ENCODE measurements around the gene MIP. TPM values are rescaled to one million over a fixed set of nuclear protein-coding genes. Genes with fewer than 3 reads are reported as not detected.
"Not testable (repeated sequence)": the region's sequence is repeated elsewhere in the genome, so short reads cannot be mapped to it uniquely, and the experiment has no call there.

Gene MIP
- total and polyA plus RNA-seq, 2 of the 4 experiments (the other 2 are of a cell fraction), result not detected

- H3K79me1 ChIP-seq (ENCODE audit: low read depth in 1 of 2, low read length in 2 of 2); H3K18ac ChIP-seq (ENCODE audit: low read depth, low read length); H2AFZ ChIP-seq (replicated peaks; ENCODE audit: low read length, poor library complexity); H3K9ac ChIP-seq (ENCODE audit: low read depth, low read length); POLR2A ChIA-PET (ENCODE audit: unreplicated experiment); H3K27ac ChIP-seq (ENCODE audit: insufficient read depth, low read length); H4K91ac ChIP-seq (ENCODE audit: insufficient read depth, low read depth, low read length); H3K4me1 ChIP-seq (ENCODE audit: control insufficient read depth, insufficient read depth, low read length); H3K4ac ChIP-seq (ENCODE audit: low read depth, low read length); dilution Hi-C loops (cut with HindIII; ENCODE audit: low sequenced_read_pairs, unreplicated experiment); BruUV-seq (replicated peaks); H2BK5ac ChIP-seq (ENCODE audit: low read depth, low read length, poor library complexity, severe bottlenecking); H3K9me1 ChIP-seq (ENCODE audit: insufficient read depth, low read length); H3K56ac ChIP-seq (ENCODE audit: extremely low read depth, insufficient read depth, low read length); H2BK20ac ChIP-seq (ENCODE audit: low read depth, low read length); H3K27me3 ChIP-seq (ENCODE audit: control insufficient read depth, insufficient read depth, low read length); H3K36me3 ChIP-seq (ENCODE audit: control insufficient read depth, insufficient read depth, low read length); H2AK9ac ChIP-seq (replicated peaks; ENCODE audit: low read depth, low read length, poor library complexity); ATAC-seq (ENCODE audit: low read depth); H3K23ac ChIP-seq (ENCODE audit: low read depth, low read length); H4K8ac ChIP-seq (ENCODE audit: low read depth in 2 of 2, low read length in 2 of 2); H4K20me1 ChIP-seq (ENCODE audit: insufficient read depth, low read length); H3K9me3 ChIP-seq (ENCODE audit: control insufficient read depth, insufficient read depth, low read length); H3K4me2 ChIP-seq (ENCODE audit: low read depth, low read length); H2BK15ac ChIP-seq (ENCODE audit: low read depth, low read length); CTCF ChIA-PET; H3K14ac ChIP-seq (replicated peaks; ENCODE audit: low read depth, low read length); DNase-seq; H4K5ac ChIP-seq (ENCODE audit: low read depth, low read length); H2BK120ac ChIP-seq (ENCODE audit: low read depth, low read length); H2AK5ac ChIP-seq (ENCODE audit: low read depth, low read length); H3K4me3 ChIP-seq (ENCODE audit: insufficient read depth, low read depth, low read length); intact Hi-C loops (cut with micrococcal nuclease): not testable (repeated sequence)
- no CpG with 5 or more reads among the region's 13 CpGs for WGBS, 2 experiments (ENCODE audit: extremely low coverage in 2 of 2, insufficient read length in 1 of 2)
- in situ Hi-C loops (cut with MboI; ENCODE audit: low sequenced_read_pairs), result loop anchor here (25.0 kb wide), 1 partner anchor 487 kb away; a partner anchor contains a TSS
These were observed 45.4 kb upstream of the MIP start for GRCh38 chr12:56499879-56500278.

GRCh38 chr12:56499452-56499851 is 45.0 kb upstream of the MIP start:
- H3K36me3 ChIP-seq (ENCODE audit: control insufficient read depth, insufficient read depth, low read length); ATAC-seq (ENCODE audit: low read depth); H3K27ac ChIP-seq (ENCODE audit: insufficient read depth, low read length); H3K4me1 ChIP-seq (ENCODE audit: control insufficient read depth, insufficient read depth, low read length); BruUV-seq (replicated peaks); H4K5ac ChIP-seq (ENCODE audit: low read depth, low read length); H3K23ac ChIP-seq (ENCODE audit: low read depth, low read length); CTCF ChIA-PET; H3K9me3 ChIP-seq (ENCODE audit: control insufficient read depth, insufficient read depth, low read length); H3K56ac ChIP-seq (ENCODE audit: extremely low read depth, insufficient read depth, low read length); H4K20me1 ChIP-seq (ENCODE audit: insufficient read depth, low read length); H3K18ac ChIP-seq (ENCODE audit: low read depth, low read length); H3K27me3 ChIP-seq (ENCODE audit: control insufficient read depth, insufficient read depth, low read length); intact Hi-C loops (cut with micrococcal nuclease); H2BK5ac ChIP-seq (ENCODE audit: low read depth, low read length, poor library complexity, severe bottlenecking); H2AK9ac ChIP-seq (replicated peaks; ENCODE audit: low read depth, low read length, poor library complexity); H3K4me3 ChIP-seq (ENCODE audit: insufficient read depth, low read depth, low read length); H3K9me1 ChIP-seq (ENCODE audit: insufficient read depth, low read length); H3K4me2 ChIP-seq (ENCODE audit: low read depth, low read length); H3K79me1 ChIP-seq (ENCODE audit: low read depth in 1 of 2, low read length in 2 of 2); H3K4ac ChIP-seq (ENCODE audit: low read depth, low read length); H2BK15ac ChIP-seq (ENCODE audit: low read depth, low read length); H3K14ac ChIP-seq (replicated peaks; ENCODE audit: low read depth, low read length); H3K9ac ChIP-seq (ENCODE audit: low read depth, low read length); H2AFZ ChIP-seq (replicated peaks; ENCODE audit: low read length, poor library complexity); H2BK20ac ChIP-seq (ENCODE audit: low read depth, low read length); POLR2A ChIA-PET (ENCODE audit: unreplicated experiment); dilution Hi-C loops (cut with HindIII; ENCODE audit: low sequenced_read_pairs, unreplicated experiment); H4K8ac ChIP-seq (ENCODE audit: low read depth in 2 of 2, low read length in 2 of 2); H2BK120ac ChIP-seq (ENCODE audit: low read depth, low read length); in situ Hi-C loops (cut with MboI; ENCODE audit: low sequenced_read_pairs); H4K91ac ChIP-seq (ENCODE audit: insufficient read depth, low read depth, low read length); H2AK5ac ChIP-seq (ENCODE audit: low read depth, low read length); DNase-seq: not testable (repeated sequence)
- WGBS, 2 experiments (ENCODE audit: extremely low coverage in 2 of 2, insufficient read length in 1 of 2), result 75% methylated on average over 6 of the region's 9 CpGs; no CpG with 5 or more reads in 1 of the 2 experiments
